ENCODE results near the gene DYNAP. TPM values are rescaled to one million over a fixed set of nuclear protein-coding genes. Genes with fewer than 3 reads are reported as not detected.

DYNAP gene, protein sequence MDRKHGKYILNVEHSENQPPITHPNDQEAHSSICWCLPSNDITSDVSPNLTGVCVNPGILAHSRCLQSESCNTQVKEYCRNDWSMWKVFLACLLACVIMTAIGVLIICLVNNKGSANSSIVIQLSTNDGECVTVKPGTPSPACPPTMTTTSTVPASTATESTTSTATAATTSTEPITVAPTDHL
- total RNA-seq = not detected in 2 replicates

DNA sequence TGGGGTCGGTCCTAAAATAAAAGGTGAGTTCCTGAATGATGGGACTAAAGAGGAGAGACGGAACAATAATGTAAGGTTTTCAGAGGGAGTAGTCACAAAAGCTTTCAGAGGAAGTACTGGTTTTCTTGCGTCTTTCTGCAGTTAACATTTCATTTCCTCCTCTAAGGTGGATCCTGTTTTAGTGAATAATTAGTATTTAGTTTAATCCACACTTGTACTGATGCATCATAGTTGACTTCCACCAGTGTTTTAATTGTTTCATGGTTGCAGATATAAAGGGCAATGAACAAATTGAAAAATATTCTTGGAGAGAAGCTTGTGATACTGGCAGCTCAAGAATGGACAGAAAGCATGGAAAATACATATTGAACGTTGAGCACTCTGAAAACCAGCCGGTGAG, at the start of gene DYNAP:
Gene DYNAP (plus strand): TSS at position 301 of the 400 bp plus-strand sequence. CDS start 38 bp downstream, at position 339.
- intact Hi-C loops (cut with micrococcal nuclease) = no loop called here

DNA sequence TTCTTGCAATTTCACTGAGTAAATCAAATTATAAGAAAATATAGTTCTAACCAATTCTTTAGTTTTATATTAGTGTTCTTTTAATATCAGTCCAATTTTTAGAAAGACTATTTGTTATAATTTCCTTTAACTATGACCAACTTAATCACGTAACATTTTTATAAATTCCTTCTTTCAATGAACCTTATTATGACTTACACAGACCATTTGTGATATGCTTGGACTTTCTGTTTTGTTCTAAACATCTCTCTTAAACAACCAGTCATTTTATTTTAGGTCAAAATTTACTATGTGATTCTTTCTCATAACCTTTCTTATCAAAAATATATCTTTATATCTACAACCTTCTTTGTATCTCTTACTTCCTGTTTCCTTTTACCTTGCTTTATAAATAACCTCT, 39.5 kb upstream of the DYNAP start:
- intact Hi-C loops (cut with micrococcal nuclease) = no loop called here

DNA sequence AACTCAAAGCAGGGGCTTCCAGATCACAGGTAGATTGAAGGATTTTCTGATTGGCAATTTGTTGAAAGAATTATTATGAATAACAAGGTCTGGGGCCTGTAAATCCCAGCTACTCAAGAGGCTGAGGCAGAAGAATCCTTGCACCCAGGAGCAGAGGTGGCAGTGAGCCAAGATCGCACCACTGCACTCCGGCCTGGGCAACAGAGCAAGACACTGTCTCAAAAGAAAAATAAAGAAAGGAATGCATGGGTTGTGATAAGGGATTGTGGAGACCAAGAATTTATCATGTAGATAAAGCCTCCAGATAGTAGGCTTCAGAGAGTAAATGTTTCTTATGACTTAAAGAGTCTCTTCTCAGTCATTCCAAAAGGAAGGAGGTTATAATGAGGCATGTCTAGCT, 35.8 kb upstream of the DYNAP start:
- intact Hi-C loops (cut with micrococcal nuclease) = no loop called here

GRCh38 chr18:54555996-54556395, 35.0 kb upstream of the DYNAP start:
- intact Hi-C loops (cut with micrococcal nuclease) = no loop called here

GRCh38 chr18:54557958-54558357, 33.1 kb upstream of the DYNAP start:
- intact Hi-C loops (cut with micrococcal nuclease) = loop anchor here (2.0 kb wide), 2 partner anchors 113 to 165 kb away; no protein-coding TSS in a partner anchor

- intact Hi-C loops (cut with micrococcal nuclease) = loop anchor here (1.0 to 2.0 kb wide), 7 partner anchors 88 to 424 kb away; no protein-coding TSS in a partner anchor
These were observed 32.1 kb upstream of the DYNAP start for GRCh38 chr18:54558609-54559585.

- intact Hi-C loops (cut with micrococcal nuclease) = no loop called here
These were observed 29.3 kb upstream of the DYNAP start for GRCh38 chr18:54561706-54562267.

DNA sequence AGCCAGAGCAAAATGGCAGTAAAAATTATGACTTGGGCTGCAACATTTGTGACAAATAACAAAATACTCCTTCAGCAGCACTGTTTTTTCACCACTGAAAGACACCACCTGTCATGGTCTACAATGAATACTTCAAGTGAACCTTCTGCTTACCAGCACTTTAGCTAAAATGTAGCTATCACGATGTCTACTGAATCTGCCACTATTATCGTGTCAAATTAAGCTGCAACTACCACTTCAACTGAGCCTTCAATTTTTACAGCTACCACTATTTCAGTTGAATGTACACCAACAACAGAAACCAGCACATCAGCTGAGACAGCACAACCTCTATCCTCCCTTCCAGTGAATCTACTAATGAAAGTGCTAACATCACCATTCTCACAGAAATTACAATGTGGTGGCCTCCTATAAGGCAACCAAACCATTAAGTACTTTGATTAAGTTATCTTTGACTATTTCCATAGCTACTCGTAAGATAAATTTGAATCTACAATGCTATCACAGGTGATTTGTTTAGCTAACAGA, 10.8 kb upstream of the DYNAP start:
- intact Hi-C loops (cut with micrococcal nuclease) = no loop called here

GRCh38 chr18:54584065-54584464, 7.0 kb upstream of the DYNAP start:
- intact Hi-C loops (cut with micrococcal nuclease) = no loop called here

DNA sequence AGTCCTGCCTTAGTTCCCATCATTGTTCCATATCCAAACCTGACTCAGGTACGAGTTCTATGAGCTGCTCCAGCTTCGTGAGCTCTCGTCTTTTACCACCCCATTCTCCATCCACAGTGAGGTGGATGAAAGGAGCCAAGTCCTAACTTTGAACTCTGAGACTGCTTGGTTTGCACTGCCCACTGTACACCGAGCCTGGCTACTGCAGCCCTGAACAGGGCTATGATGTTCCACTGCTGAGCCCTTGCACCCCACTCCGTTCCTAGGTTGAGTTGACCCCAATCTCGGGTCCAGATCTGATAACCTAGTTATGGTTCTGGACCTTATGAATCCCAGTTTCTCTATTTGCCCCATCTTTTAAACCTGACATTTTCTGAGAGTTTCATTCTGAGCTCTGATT, 5.3 kb upstream of the DYNAP start:
- intact Hi-C loops (cut with micrococcal nuclease) = no loop called here

DNA sequence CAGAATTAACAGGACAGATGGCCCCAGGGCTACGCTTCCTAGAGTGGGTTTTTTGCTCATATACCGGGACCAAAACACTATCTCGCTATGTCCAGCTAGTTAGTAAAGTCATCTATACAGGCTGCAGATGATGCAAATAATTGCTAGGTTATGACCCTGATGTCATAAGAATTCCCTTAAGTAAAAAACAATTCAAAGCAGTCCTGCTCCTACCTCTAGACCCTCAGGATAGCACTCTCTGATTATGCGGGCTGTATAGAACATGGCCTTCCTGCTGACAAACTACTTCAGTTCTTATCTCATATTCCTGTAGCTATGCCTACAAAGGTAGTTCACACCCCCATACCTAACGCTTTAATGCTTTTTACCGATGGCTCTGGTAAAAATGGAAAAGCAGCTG, 13.2 kb downstream of the DYNAP start:
- intact Hi-C loops (cut with micrococcal nuclease) = no loop called here

DNA sequence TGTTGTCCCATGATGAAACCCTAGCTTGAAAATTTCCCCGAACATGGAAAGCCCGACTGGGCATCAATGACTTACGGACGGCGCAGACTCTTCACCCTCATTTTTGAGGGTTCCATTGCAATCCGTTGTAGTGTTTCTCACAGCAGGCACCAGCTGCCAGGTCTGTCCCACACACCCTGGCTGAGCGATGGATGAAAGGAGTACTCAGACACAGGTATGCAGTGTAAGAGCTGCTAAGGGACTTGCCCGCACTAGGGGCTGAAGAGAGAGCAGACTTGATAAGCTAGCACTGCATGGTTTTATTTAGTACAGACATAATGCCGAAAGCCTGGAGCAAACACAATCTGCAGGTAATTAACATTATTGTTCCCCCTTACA, 15.8 kb downstream of the DYNAP start:
- intact Hi-C loops (cut with micrococcal nuclease) = no loop called here

DNA sequence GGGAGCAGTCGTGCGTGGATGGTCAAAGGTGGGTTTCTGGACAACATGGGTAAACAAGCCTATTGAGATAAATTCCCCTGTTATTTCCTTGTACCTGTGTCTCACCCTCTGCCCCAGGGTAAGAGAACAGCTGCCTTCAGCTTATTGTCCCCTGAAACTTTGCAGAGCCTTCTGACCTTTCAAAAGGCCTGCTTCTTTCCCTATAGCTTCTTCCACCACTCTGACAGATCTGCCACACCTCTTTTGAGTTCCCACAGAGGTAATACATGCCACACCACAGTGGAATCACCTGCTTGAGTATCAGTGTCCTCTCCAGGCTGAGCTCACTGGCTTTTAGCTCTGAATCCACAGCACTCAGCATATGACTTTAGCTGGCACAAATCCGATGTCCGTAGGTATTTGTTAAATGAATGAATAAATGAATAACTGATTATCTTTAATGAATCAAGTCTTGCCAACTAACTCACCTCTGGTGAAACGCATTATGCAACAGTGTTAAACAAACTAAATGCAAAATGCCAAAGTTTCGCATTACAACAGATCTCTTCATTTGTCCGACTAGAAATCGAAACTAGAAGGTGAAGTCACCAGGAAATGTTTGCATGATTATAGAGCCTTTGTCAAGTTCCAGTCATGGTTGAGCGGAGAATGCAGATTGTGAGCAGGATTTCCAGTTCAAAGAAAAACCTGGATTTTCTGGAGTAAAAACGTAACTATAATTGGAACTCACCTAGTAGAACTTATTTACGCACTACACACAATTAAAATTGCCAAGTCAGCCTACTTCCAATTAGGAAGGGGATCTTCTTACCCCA, 16.4 kb downstream of the DYNAP start:
- intact Hi-C loops (cut with micrococcal nuclease) = no loop called here

- intact Hi-C loops (cut with micrococcal nuclease) = no loop called here
These were observed 17.1 kb downstream of the DYNAP start for GRCh38 chr18:54608028-54608642.

DNA sequence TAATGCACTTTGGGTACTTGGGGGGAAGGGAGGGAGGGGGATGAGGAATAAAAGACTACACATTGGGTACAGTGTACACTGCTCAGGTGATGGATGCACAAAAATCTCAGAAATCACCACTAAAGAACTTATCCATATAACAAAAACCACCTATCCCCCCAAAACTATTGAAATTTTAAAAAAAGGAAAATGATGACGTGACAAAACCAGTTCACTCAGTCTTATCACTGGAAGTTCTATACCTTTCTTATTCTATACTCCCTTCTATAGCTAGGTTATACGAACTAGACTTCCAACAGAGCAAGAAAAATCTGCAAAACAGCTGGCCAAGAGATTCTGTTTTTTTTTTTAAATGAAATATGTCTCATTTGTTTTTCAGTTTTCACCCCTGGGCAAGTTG, 20.8 kb downstream of the DYNAP start:
- intact Hi-C loops (cut with micrococcal nuclease) = no loop called here

GRCh38 chr18:54612237-54612636, 21.2 kb downstream of the DYNAP start:
- intact Hi-C loops (cut with micrococcal nuclease) = no loop called here

- intact Hi-C loops (cut with micrococcal nuclease) = no loop called here
These were observed 22.1 kb downstream of the DYNAP start for GRCh38 chr18:54613174-54613573.

- intact Hi-C loops (cut with micrococcal nuclease) = no loop called here
These were observed 25.3 kb downstream of the DYNAP start for GRCh38 chr18:54616220-54616848.

DNA sequence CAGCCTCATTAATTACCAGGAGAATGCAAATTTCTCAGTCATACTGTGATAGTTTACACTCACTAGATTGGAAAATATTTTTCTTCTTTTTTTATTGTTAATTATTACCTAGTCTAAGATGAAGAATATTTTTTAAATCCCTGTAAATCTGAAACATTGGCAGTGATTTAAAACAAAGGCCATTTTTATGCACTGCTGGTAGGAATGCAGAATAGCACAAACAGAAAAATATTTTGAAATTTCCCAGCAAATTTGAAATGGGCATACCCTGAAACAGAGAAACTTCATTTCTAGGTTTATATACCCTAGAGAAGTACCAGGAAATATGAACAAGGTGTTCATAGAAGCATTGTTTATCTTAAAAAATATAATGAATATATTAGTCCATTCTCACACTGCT, 31.0 kb downstream of the DYNAP start:
- intact Hi-C loops (cut with micrococcal nuclease) = no loop called here

DNA sequence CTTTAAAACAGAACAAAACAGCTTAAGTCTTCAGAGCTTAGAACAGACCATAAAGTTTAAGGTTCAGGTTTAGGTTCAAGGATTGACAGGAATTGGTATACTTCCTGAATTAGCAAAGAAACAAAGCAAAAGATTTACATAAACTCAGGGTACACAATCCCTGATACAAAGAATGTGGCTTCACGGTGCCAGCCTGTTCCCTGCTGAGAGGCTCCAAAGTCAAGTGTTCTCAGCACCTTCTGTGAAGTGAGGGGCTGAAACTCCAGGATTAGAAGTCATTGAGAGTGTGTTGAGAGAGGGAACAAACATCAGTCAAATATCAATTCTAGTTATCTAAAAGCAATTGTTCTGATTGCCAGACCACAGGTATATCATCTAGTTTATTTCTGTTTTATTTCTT, 35.7 kb downstream of the DYNAP start:
- intact Hi-C loops (cut with micrococcal nuclease) = no loop called here

Data from T-helper 1 cell treated with Interleukin-12 subunit alpha and Interleukin-12 subunit beta and Interleukin-4 antibody, amounts not matched to agents 30 ng/mL and 1 ng/mL, for 36 hours (primary cell).